Loucy (cell line): Measurements from ENCODE around the gene DTX1.

Experiments used
- H2AFZ ChIP-seq: fragments of 200-600 bp; sonication (generic); 2 replicates; pipeline ENCODE4 v1.6.0; 2016; ENCODE audit warnings: antibody characterized with exemption, mild to moderate bottlenecking, low read length, moderate library complexity
- H3F3A ChIP-seq: fragments of 200-600 bp; 2 replicates; pipeline ENCODE4 v1.6.0; 2016; ENCODE audit warnings: antibody characterized with exemption, low read depth, mild to moderate bottlenecking
- H3K27me3 ChIP-seq: fragments of 200-600 bp; sonication (generic); 2 replicates; pipeline ENCODE4 v1.6.1; 2014; ENCODE audit warnings: low read length, mild to moderate bottlenecking; ENCODE audit not compliant: insufficient read depth, poor library complexity, severe bottlenecking
- H3K36me3 ChIP-seq: fragments of 200-600 bp; sonication (generic); 2 replicates; pipeline ENCODE4 v1.6.1; 2016; ENCODE audit warnings: low read length; ENCODE audit not compliant: insufficient read depth
- H3K4me1 ChIP-seq: fragments of 200-600 bp; sonication (generic); 2 replicates; pipeline ENCODE4 v1.5.1; 2014; ENCODE audit warnings: low read length, mild to moderate bottlenecking; ENCODE audit not compliant: insufficient read depth, poor library complexity, severe bottlenecking
- H3K4me2 ChIP-seq: fragments of 200-600 bp; sonication (generic); 2 replicates; pipeline ENCODE4 v1.6.0; 2014; ENCODE audit warnings: antibody characterized with exemption, low read length, low read depth, mild to moderate bottlenecking; ENCODE audit not compliant: poor library complexity, severe bottlenecking
- H3K4me3 ChIP-seq: fragments of 200-600 bp; sonication (generic); 2 replicates; pipeline ENCODE4 v1.5.1; 2014; ENCODE audit warnings: low read length, mild to moderate bottlenecking, mixed read lengths; ENCODE audit not compliant: poor library complexity, severe bottlenecking
- H3K79me2 ChIP-seq: fragments of 200-600 bp; sonication (generic); 2 replicates; pipeline ENCODE4 v1.6.1; 2014; ENCODE audit warnings: low read length; ENCODE audit not compliant: insufficient read depth
- H3K9ac ChIP-seq: fragments of 200-600 bp; sonication (generic); 2 replicates; pipeline ENCODE4 v1.6.0; 2014; ENCODE audit warnings: mild to moderate bottlenecking, low read depth, low read length, moderate library complexity; ENCODE audit not compliant: poor library complexity, severe bottlenecking
- H3K9me2 ChIP-seq: fragments of 200-600 bp; sonication (generic); replicated peaks from 2 replicates; pipeline ENCODE4 v1.6.1; 2016; ENCODE audit warnings: low read depth, low read length, mixed read lengths
- H3K9me3 ChIP-seq: fragments of 200-600 bp; sonication (generic); 2 replicates; pipeline ENCODE4 v1.6.1; 2014; ENCODE audit warnings: mild to moderate bottlenecking, antibody characterized with exemption, low read length, low read depth; ENCODE audit not compliant: insufficient read depth
- H4K20me1 ChIP-seq: fragments of 200-600 bp; sonication (generic); 2 replicates; pipeline ENCODE4 v1.6.0; 2014; ENCODE audit warnings: antibody characterized with exemption, low read length, mild to moderate bottlenecking; ENCODE audit not compliant: insufficient read depth, poor library complexity, severe bottlenecking
- EZH2phosphoT487 ChIP-seq: fragments of 200-600 bp; IDR thresholded peaks from 2 replicates; pipeline ENCODE4 v1.6.1; 2018; ENCODE audit warnings: antibody characterized with exemption, mild to moderate bottlenecking, moderate library complexity, borderline replicate concordance
- TF ChIP-seq, protein P1 (sequence below): fragments of 200-600 bp; sonication (generic); conservative IDR thresholded peaks from 2 replicates; pipeline ENCODE4 v1.5.1; 2014; ENCODE audit warnings: mild to moderate bottlenecking, antibody characterized with exemption, low read length

Gene DTX1

DNA sequence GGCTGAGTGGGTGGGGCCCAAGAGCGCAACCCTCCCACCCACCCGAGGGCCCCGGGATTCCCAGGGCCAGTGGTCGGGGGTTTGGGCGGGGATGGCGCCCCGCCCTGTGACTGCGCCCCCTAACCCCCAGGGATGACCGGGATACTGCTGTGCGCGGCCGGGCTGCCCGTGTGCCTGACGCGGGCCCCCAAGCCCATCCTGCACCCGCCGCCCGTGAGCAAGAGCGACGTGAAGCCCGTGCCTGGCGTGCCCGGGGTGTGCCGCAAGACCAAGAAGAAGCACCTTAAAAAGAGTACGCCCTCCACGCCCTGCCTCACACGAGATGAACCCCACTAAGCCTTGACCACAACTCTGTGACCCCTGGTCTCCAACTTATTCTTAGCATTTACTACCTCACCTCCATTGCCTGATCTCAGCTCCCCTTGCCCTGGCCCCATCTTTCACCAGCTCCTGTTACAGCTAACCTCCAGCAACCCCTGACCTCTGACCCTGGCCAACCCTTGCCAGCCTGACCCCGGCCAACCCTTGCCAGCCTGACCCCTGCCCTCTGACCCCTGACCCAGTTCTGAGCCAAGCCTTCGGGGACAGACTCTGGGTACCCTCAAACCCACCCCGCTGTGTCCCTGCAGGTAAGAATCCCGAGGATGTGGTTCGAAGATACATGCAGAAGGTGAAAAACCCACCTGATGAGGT, 37.0 kb downstream of the DTX1 start:
- H3K4me1 ChIP-seq: peaks cover 2% of the 10 kb centered on the region
- H3K4me3 ChIP-seq: no peak overlapping the region
- H3K9me3 ChIP-seq: no peaks in the 10 kb centered on the region
- TF ChIP-seq, protein P1, sequence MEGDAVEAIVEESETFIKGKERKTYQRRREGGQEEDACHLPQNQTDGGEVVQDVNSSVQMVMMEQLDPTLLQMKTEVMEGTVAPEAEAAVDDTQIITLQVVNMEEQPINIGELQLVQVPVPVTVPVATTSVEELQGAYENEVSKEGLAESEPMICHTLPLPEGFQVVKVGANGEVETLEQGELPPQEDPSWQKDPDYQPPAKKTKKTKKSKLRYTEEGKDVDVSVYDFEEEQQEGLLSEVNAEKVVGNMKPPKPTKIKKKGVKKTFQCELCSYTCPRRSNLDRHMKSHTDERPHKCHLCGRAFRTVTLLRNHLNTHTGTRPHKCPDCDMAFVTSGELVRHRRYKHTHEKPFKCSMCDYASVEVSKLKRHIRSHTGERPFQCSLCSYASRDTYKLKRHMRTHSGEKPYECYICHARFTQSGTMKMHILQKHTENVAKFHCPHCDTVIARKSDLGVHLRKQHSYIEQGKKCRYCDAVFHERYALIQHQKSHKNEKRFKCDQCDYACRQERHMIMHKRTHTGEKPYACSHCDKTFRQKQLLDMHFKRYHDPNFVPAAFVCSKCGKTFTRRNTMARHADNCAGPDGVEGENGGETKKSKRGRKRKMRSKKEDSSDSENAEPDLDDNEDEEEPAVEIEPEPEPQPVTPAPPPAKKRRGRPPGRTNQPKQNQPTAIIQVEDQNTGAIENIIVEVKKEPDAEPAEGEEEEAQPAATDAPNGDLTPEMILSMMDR: no peak
- TF ChIP-seq EZH2phosphoT487: no peak
- H3K36me3 ChIP-seq: no peaks in the 10 kb centered on the region
- no peak overlapping the region for H3K9ac ChIP-seq
- H2AFZ ChIP-seq: no peak overlapping the region
- no peaks in the 10 kb centered on the region for H3K79me2 ChIP-seq
- H3K4me2 ChIP-seq: no peak overlapping the region
- no peaks in the 10 kb centered on the region for H3F3A ChIP-seq
- no peaks in the 10 kb centered on the region for H3K9me2 ChIP-seq
- H4K20me1 ChIP-seq: no peaks in the 10 kb centered on the region
- no peaks in the 10 kb centered on the region for H3K27me3 ChIP-seq

DNA sequence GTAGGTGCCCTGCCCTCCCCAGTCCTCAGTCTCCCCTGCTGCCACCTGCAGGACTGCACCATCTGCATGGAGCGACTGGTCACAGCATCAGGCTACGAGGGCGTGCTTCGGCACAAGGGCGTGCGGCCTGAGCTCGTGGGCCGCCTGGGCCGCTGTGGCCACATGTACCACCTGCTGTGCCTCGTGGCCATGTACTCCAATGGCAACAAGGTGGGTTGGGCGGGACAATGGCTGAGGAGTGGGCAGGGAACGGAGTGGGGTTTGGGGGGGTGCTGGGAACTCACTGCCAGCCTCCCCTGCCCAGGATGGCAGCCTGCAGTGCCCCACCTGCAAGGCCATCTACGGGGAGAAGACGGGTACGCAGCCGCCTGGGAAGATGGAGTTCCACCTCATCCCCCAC, 38.2 kb downstream of the DTX1 start:
- Histone ChIP-seq H3K79me2 (no peaks in the 10 kb centered on the region), H3K4me2 (no peak overlapping the region), H3K9me3 (no peaks in the 10 kb centered on the region), H3F3A (no peaks in the 10 kb centered on the region), H3K36me3 (no peaks in the 10 kb centered on the region), H3K27me3 (no peaks in the 10 kb centered on the region), H4K20me1 (no peaks in the 10 kb centered on the region), H2AFZ (no peak overlapping the region), H3K9me2 (no peaks in the 10 kb centered on the region), H3K4me3 (no peak overlapping the region), H3K9ac (no peak overlapping the region), H3K4me1 (peaks cover 3% of the 10 kb centered on the region)
- TF ChIP-seq, protein P1: no peak
- no peak for TF ChIP-seq EZH2phosphoT487

DNA sequence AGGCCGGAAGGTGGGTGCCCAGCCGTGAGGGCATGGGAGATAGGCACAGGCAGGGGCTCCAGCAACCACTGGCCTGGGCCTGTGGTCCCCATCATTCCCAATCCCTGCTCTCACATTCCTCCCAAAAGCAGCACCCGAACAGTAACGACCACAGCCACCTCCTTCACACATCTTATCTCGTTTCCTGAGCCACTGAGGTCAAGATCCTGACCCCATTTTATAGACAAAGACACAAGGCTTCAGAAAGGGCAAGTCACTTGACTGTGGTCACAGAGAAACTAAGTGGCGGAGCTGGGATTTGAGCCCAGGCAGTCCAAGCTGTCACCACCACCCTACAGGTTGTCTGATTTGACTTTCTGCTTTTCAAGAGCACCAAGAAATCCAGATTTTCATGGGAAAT, 38.9 kb downstream of the DTX1 start:
- Histone ChIP-seq H3K9me2 (no peaks in the 10 kb centered on the region), H3K4me2 (no peak overlapping the region), H3K4me1 (peaks cover 3% of the 10 kb centered on the region), H3K4me3 (no peak overlapping the region), H3K9ac (no peak overlapping the region), H3F3A (no peaks in the 10 kb centered on the region), H2AFZ (no peak overlapping the region), H3K79me2 (no peaks in the 10 kb centered on the region), H3K36me3 (no peaks in the 10 kb centered on the region), H3K9me3 (no peaks in the 10 kb centered on the region), H3K27me3 (no peaks in the 10 kb centered on the region), H4K20me1 (no peaks in the 10 kb centered on the region)
- TF ChIP-seq EZH2phosphoT487: no peak
- TF ChIP-seq, protein P1: no peak
